KMS-11 (cell line): ENCODE results near the gene CC2D2B.

Source experiments
- H2AFZ ChIP-seq: fragments of 200-600 bp; sonication (generic); 2 replicates; pipeline ENCODE4 v1.6.1; 2016; ENCODE audit warnings: antibody characterized with exemption, mixed run types, low read depth
- H3K27ac ChIP-seq: fragments of 200-600 bp; sonication (generic); 2 replicates; pipeline ENCODE4 v1.6.1; 2016; ENCODE audit warnings: mild to moderate bottlenecking, mixed run types
- H3K27me3 ChIP-seq: fragments of 200-600 bp; sonication (generic); 2 replicates; pipeline ENCODE4 v1.6.1; 2017; ENCODE audit warnings: mild to moderate bottlenecking, low read depth, mixed run types, moderate library complexity; ENCODE audit not compliant: insufficient read depth
- H3K36me3 ChIP-seq: fragments of 200-600 bp; sonication (generic); 2 replicates; pipeline ENCODE4 v1.6.1; 2017; ENCODE audit warnings: mild to moderate bottlenecking, mixed run types; ENCODE audit not compliant: insufficient read depth
- H3K4me1 ChIP-seq: fragments of 200-600 bp; sonication (generic); 2 replicates; pipeline ENCODE4 v1.6.1; 2016; ENCODE audit warnings: mild to moderate bottlenecking, low read depth, mixed run types; ENCODE audit not compliant: poor library complexity, severe bottlenecking
- H3K4me2 ChIP-seq: fragments of 200-600 bp; sonication (generic); 2 replicates; pipeline ENCODE4 v1.7.0; 2016; ENCODE audit warnings: mild to moderate bottlenecking, mixed run types
- H3K4me3 ChIP-seq: fragments of 200-600 bp; sonication (generic); IDR thresholded peaks from 2 replicates; pipeline ENCODE4 v1.6.1; 2017; ENCODE audit warnings: low read depth, low read length, mixed read lengths; ENCODE audit not compliant: insufficient read depth
- H3K79me2 ChIP-seq: fragments of 200-600 bp; sonication (generic); 2 replicates; pipeline ENCODE4 v1.6.1; 2016; ENCODE audit warnings: low read depth, mixed run types; ENCODE audit not compliant: insufficient read depth
- H3K9ac ChIP-seq: fragments of 200-600 bp; sonication (generic); 2 replicates; pipeline ENCODE4 v1.6.1; 2016; ENCODE audit warnings: mild to moderate bottlenecking, mixed run types
- H4K20me1 ChIP-seq: fragments of 200-600 bp; sonication (generic); 2 replicates; pipeline ENCODE4 v1.6.1; 2016; ENCODE audit warnings: mild to moderate bottlenecking, mixed run types; ENCODE audit not compliant: insufficient read depth
- CTCF ChIP-seq: fragments of 200-600 bp; sonication (generic); conservative IDR thresholded peaks from 2 replicates; pipeline ENCODE4 v1.6.1; 2017; ENCODE audit warnings: low read depth, mild to moderate bottlenecking, antibody characterized with exemption, low read length, moderate library complexity, mixed read lengths

The CC2D2B gene

GRCh38 chr10:96072674-96073073 is 164.9 kb downstream of the CC2D2B start:
- H3K4me1 ChIP-seq, result no peaks in the 10 kb centered on the region
- H3K27me3 ChIP-seq, result no peaks in the 10 kb centered on the region
- no peak overlapping the region for H3K4me2 ChIP-seq
- no peaks in the 10 kb centered on the region for H4K20me1 ChIP-seq
- H3K9ac ChIP-seq, result no peak overlapping the region
- no peaks in the 10 kb centered on the region for H3K36me3 ChIP-seq
- no peak overlapping the region for H3K4me3 ChIP-seq
- no peak overlapping the region for H2AFZ ChIP-seq
- no peak overlapping the region for H3K27ac ChIP-seq
- no peaks in the 10 kb centered on the region for H3K79me2 ChIP-seq
- no peak for TF ChIP-seq CTCF

DNA sequence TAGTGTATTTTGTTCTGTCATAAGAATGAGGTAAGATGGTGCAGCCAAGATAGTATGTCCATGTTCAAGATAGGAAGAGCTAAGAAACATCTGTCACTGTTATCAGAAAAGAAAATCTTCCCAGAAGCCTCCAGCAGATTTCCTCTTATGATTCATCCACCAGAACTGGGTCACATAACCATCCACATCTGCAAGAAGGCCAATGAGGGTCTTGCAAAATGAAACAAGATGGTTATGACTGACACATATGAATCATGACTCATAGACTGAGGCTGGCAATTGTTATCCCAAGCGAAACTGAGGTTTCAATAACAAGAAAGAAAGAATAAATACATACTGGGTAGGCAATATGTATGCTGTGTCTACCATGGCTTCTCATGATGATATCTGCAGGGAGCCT is 165.9 kb downstream of the CC2D2B start:
- no peaks in the 10 kb centered on the region for H3K4me1 ChIP-seq
- no peak overlapping the region for H3K9ac ChIP-seq
- H4K20me1 ChIP-seq, result no peaks in the 10 kb centered on the region
- H3K36me3 ChIP-seq, result no peaks in the 10 kb centered on the region
- no peak overlapping the region for H2AFZ ChIP-seq
- no peaks in the 10 kb centered on the region for H3K79me2 ChIP-seq
- TF ChIP-seq CTCF, result no peak
- H3K4me2 ChIP-seq, result no peak overlapping the region
- no peaks in the 10 kb centered on the region for H3K27me3 ChIP-seq
- no peak overlapping the region for H3K27ac ChIP-seq
- H3K4me3 ChIP-seq, result no peak overlapping the region

- no peaks in the 10 kb centered on the region for H3K4me1 ChIP-seq
- H3K36me3 ChIP-seq, result no peaks in the 10 kb centered on the region
- no peaks in the 10 kb centered on the region for H3K27me3 ChIP-seq
- no peak overlapping the region for H3K4me2 ChIP-seq
- no peak overlapping the region for H3K9ac ChIP-seq
- no peaks in the 10 kb centered on the region for H4K20me1 ChIP-seq
- H3K4me3 ChIP-seq, result no peak overlapping the region
- H2AFZ ChIP-seq, result no peak overlapping the region
- no peaks in the 10 kb centered on the region for H3K79me2 ChIP-seq
- no peak for TF ChIP-seq CTCF
- no peak overlapping the region for H3K27ac ChIP-seq
Observed at GRCh38 chr10:96074776-96075175, 167.0 kb downstream of the CC2D2B start.

DNA sequence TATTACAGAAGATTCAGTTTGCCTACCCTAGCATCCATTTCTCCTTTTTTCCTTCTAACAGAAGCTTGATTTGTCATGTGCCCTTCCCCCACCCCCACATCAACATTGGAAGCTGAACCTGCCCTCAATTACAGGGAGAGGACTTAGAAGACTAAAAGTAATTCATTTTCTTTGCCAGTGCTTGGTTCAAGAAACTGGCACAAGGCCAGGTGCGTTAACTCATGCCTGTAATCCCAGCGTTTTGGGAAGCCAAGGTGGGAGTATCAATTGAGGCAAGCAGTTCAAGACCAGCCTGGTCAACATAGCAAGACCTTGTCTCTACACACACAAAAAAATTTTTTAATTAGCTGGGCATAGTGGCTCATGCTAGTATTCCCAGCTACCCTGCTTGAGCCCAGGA is 168.2 kb downstream of the CC2D2B start:
- no peak overlapping the region for H2AFZ ChIP-seq
- TF ChIP-seq CTCF, result no peak

DNA sequence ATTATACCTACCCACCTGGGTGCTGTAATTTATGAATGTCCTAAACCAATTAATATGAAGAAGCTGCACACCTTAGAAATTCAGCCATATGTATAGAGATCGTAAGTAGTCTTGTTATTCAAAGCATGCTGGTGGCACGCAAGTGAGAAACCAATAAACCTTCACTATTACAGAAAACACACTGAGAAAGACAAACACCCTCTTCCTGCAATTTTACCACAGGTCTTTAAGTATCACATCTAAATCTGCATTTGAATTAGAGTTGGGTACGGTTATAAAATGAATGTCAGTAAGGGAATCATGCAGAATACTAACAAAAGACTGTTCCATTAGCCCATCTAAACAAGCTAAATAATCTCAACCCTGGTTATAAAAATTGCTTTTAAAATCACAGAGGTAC is 169.4 kb downstream of the CC2D2B start:
- TF ChIP-seq CTCF, result no peak
- Histone ChIP-seq H3K4me2 (no peak overlapping the region), H4K20me1 (no peaks in the 10 kb centered on the region), H3K9ac (no peak overlapping the region), H3K27ac (no peak overlapping the region), H2AFZ (no peak overlapping the region), H3K4me3 (no peak overlapping the region), H3K36me3 (no peaks in the 10 kb centered on the region), H3K79me2 (no peaks in the 10 kb centered on the region), H3K4me1 (no peaks in the 10 kb centered on the region), H3K27me3 (no peaks in the 10 kb centered on the region)

More for the DNA sequence above, 168.2 kb downstream of the CC2D2B start:
- Histone ChIP-seq H3K4me3 (no peak overlapping the region), H3K36me3 (no peaks in the 10 kb centered on the region), H3K9ac (no peak overlapping the region), H3K4me2 (no peak overlapping the region), H4K20me1 (no peaks in the 10 kb centered on the region), H3K27ac (no peak overlapping the region), H3K79me2 (no peaks in the 10 kb centered on the region), H3K27me3 (no peaks in the 10 kb centered on the region), H3K4me1 (no peaks in the 10 kb centered on the region)
